PFSK-1 (cell line): ENCODE data around the gene SH3PXD2A.

Experiments used
- FOXP2 ChIP-seq: optimal IDR thresholded peaks from 2 replicates; pipeline ENCODE3; 2011; ENCODE audit warnings: borderline replicate concordance, control low read depth, inconsistent platforms; ENCODE audit not compliant: insufficient read depth; ENCODE audit errors: extremely low read length, extremely low read depth
- POLR2AphosphoS5 ChIP-seq: IDR thresholded peaks from 2 replicates; pipeline ENCODE4 v1.6.1; 2012; ENCODE audit warnings: low read depth, mild to moderate bottlenecking, control low read depth, low read length, moderate library complexity
- SIN3A ChIP-seq: IDR thresholded peaks from 2 replicates; pipeline ENCODE4 v1.6.1; 2012; ENCODE audit warnings: mild to moderate bottlenecking, low read length, moderate library complexity, borderline replicate concordance; ENCODE audit not compliant: insufficient read depth
- TAF1 ChIP-seq: IDR thresholded peaks from 2 replicates; pipeline ENCODE4 v1.6.1; 2012; ENCODE audit warnings: low read length, control low read depth, borderline replicate concordance; ENCODE audit not compliant: insufficient read depth
- TF ChIP-seq, protein P1 (sequence below), 2 experiments: IDR thresholded peaks; 2 replicates each; pipeline versions ENCODE4 v1.6.1 to v1.8.0; 2011 to 2012; ENCODE audit warnings: low read depth in 2 of 2, low read length in 2 of 2, control low read depth in 1 of 2, inconsistent platforms in 1 of 2, mild to moderate bottlenecking in 1 of 2, moderate library complexity in 1 of 2; ENCODE audit not compliant: insufficient read depth in 1 of 2

Gene SH3PXD2A

DNA sequence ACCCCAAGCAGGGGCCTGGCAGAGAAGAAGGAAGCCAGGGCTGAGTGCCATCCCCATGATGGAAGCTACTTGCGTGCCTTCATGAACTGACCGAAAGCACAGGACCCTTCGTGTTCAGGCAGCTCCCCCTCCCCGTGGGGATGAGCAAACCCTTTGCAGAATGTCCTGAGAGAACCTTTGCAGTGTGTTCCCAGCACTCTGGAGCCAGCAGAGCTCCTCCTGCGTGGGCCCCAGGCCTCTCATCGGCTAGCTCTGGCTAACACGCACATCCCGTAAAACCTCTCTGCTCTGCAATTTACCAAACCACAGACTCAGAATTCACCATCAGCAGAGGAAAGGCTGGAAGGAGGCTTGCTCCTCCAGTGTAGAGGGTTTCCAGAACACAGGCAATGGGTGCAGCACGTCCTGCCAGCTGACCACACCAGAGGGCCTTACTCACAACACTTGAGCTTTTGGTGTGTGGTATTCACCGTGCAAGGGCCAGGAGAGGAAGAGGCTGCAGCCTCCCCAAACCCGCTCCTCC, 3.1 kb downstream of the SH3PXD2A start:
- TF ChIP-seq TAF1 (no peak), POLR2AphosphoS5 (no peak), SIN3A (no peak), FOXP2 (no peak)
- TF ChIP-seq, protein P1, sequence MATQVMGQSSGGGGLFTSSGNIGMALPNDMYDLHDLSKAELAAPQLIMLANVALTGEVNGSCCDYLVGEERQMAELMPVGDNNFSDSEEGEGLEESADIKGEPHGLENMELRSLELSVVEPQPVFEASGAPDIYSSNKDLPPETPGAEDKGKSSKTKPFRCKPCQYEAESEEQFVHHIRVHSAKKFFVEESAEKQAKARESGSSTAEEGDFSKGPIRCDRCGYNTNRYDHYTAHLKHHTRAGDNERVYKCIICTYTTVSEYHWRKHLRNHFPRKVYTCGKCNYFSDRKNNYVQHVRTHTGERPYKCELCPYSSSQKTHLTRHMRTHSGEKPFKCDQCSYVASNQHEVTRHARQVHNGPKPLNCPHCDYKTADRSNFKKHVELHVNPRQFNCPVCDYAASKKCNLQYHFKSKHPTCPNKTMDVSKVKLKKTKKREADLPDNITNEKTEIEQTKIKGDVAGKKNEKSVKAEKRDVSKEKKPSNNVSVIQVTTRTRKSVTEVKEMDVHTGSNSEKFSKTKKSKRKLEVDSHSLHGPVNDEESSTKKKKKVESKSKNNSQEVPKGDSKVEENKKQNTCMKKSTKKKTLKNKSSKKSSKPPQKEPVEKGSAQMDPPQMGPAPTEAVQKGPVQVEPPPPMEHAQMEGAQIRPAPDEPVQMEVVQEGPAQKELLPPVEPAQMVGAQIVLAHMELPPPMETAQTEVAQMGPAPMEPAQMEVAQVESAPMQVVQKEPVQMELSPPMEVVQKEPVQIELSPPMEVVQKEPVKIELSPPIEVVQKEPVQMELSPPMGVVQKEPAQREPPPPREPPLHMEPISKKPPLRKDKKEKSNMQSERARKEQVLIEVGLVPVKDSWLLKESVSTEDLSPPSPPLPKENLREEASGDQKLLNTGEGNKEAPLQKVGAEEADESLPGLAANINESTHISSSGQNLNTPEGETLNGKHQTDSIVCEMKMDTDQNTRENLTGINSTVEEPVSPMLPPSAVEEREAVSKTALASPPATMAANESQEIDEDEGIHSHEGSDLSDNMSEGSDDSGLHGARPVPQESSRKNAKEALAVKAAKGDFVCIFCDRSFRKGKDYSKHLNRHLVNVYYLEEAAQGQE (IDR thresholded peaks at IDR 0.05; ENCODE audit: insufficient read depth in 1 of 2, low read depth in 2 of 2, low read length in 2 of 2) = no peak

DNA sequence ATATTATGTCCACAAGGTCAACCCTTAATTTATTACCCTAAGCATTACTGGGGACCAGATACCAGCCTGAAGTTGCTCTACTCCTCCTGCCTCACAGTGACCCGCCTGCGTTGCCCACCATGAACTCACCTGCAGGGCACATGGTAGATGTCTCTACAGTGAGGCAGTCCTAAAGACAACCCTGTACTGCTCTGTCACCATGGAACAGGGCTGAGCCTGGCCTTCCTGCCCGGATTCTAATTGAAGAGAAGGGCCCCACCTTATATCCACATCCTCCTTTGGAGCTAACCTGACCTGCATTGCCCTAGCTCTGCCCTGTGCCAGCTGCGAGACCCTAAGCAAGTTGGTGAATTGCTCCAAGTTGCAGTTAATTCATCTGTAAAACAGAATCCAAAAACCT, 4.1 kb downstream of the SH3PXD2A start:
- TF ChIP-seq, protein P1 (IDR thresholded peaks at IDR 0.05; ENCODE audit: insufficient read depth in 1 of 2, low read depth in 2 of 2, low read length in 2 of 2) = no peak
- TF ChIP-seq TAF1 (no peak), SIN3A (no peak), POLR2AphosphoS5 (no peak), FOXP2 (no peak)

DNA sequence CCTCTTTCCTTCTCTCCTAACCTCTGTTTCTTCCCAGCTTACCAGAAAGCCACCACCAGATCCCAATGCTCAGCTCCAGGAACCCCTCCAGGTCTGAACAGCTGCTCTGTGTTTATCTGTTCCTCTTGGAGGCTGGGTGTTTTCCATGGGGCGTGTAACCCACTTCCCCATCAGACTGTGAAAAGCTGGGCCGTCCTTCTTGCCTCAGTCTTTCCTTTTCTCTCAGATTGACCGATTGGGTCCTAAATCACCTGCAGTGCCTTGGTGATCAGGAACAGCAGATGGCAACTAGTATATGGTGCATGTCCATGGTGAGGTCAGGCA, 4.8 kb downstream of the SH3PXD2A start:
- TF ChIP-seq FOXP2 = no peak
- TF ChIP-seq TAF1 = no peak
- TF ChIP-seq, protein P1 (IDR thresholded peaks at IDR 0.05; ENCODE audit: insufficient read depth in 1 of 2, low read depth in 2 of 2, low read length in 2 of 2) = no peak
- TF ChIP-seq SIN3A = no peak
- no peak for TF ChIP-seq POLR2AphosphoS5

DNA sequence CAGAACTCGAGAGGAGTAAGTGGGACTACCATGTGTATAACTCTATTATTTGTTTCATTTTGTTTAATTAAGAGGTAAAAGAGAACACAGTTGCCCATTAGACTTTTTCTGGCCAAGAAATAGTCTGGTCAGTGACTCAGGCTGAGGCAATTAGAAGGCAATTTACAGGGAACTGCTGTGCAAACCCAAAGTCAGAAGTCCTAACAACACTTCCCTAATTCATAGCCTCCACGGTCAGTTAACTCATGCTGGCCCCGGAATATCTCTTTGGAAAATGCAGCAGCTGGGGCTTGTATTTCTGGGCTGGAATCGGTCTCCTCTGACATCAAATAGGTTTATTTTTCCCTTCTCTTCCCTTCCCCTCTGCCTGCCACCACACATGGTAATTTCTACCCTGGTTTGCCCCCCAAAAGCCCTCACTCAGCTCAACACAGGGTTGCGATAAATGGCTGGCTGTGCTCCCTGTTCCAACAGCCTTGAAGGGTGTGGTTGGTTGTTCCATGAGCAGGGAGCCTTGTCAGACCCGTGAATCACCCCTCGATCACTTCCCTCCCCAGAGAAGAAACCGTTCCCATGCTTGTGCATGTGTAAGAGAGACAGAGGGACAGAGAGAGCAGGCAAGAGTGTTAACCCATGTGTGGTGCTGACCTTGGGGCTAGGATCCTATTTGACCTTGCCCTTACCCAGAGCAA, 5.3 kb downstream of the SH3PXD2A start:
- TF ChIP-seq SIN3A (no peak), POLR2AphosphoS5 (no peak), TAF1 (no peak), FOXP2 (no peak)
- TF ChIP-seq, protein P1 (IDR thresholded peaks at IDR 0.05; ENCODE audit: insufficient read depth in 1 of 2, low read depth in 2 of 2, low read length in 2 of 2) = no peak

DNA sequence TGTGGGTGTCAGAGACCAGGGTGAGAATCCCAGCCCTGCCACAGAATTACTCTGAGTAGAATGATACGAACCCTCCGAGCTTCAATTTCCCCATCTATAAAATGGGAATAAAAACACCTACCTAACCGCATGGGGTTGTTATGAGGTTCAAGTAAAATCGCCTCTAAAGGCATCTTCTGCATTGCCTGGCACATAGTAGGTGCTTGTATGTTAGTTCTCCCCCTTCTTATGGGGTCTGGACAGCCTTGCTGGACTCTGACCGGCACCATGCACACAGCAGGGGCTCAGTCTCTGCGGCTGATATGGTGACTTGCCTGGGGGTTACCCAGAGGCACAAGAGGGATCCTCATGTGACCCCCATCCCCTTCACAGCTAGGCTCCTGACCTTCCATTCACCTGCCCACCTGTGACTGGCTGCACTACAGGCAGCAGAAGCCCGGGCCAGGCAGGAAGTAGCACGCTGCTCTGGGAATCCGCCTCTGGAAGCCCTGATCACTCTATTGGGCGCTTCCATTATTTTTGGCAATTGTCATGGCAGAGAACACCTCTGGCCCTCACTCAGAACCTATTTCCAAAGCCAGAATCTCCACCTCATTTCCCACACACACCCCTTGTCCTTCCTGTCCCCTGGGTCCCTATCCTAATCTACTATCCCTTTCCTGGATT, 6.0 kb downstream of the SH3PXD2A start:
- TF ChIP-seq TAF1 = no peak
